B cell (primary cell): ENCODE results near the gene BICDL2. TPM values are rescaled to one million over a fixed set of nuclear protein-coding genes. Genes with fewer than 3 reads are reported as not detected.

Experiments
- ATAC-seq: fragments of 200-7000 bp; cut with Tn5 transposase; one replicate; pipeline ENCODE4 v1.10.0; 2021; ENCODE audit warnings: low read depth, mild to moderate bottlenecking, moderate number of reproducible peaks, moderate library complexity
- CTCF ChIA-PET: fragments of 350-600 bp; sonication (Branson Sonifier 250); formaldehyde crosslinking; loops from one replicate; lab custom pipeline; 2021; ENCODE audit warnings: antibody characterized with exemption, inconsistent platforms; lab: Charles Lee
- POLR2A ChIA-PET: fragments of 350-600 bp; sonication (Branson Sonifier 250); formaldehyde crosslinking; loops from one replicate; lab custom pipeline; 2021; ENCODE audit warnings: antibody characterized with exemption; lab: Charles Lee
- DNase-seq: peaks from one replicate; pipeline ENCODE4 v3.0.0; 2013
- H2AFZ ChIP-seq: 2 replicates; pipeline ENCODE4 v1.6.1; 2012; ENCODE audit warnings: mild to moderate bottlenecking, low read depth, low read length; ENCODE audit not compliant: insufficient read depth, poor library complexity, severe bottlenecking
- H3K27ac ChIP-seq, 2 donors: 1 replicate in 1 of 2; 2 replicates in 1 of 2; pipeline ENCODE4 v1.5.1; 2012 to 2013; ENCODE audit warnings: low read length in 2 of 2, mild to moderate bottlenecking in 2 of 2, moderate library complexity in 1 of 2
- H3K27me3 ChIP-seq, 4 experiments: fragments of 200-600 bp in 1 of 4; sonication (generic) in 1 of 4; replicated peaks in 1 of 4; 1 replicate in 2 of 4; 2 replicates in 2 of 4; pipeline versions ENCODE4 v1.6.1 to v1.7.0; 2013 to 2016; ENCODE audit warnings: low read length in 3 of 4, mild to moderate bottlenecking in 2 of 4, mixed read lengths in 1 of 4, moderate library complexity in 1 of 4; ENCODE audit not compliant: insufficient read depth in 4 of 4, control insufficient read depth in 3 of 4; ENCODE audit errors: control extremely low read depth in 1 of 4
- H3K36me3 ChIP-seq, 2 experiments: replicated peaks in 1 of 2; 1 replicate in 1 of 2; 2 replicates in 1 of 2; pipeline versions ENCODE4 v1.6.1 to v1.7.1; 2013; ENCODE audit warnings: low read length in 1 of 2; ENCODE audit not compliant: insufficient read depth in 2 of 2, control insufficient read depth in 1 of 2; ENCODE audit errors: control extremely low read depth in 1 of 2, extremely low read depth in 1 of 2
- H3K4me1 ChIP-seq, 2 donors: fragments of 200-600 bp in 1 of 2; sonication (generic) in 1 of 2; 1 replicate in 1 of 2; 2 replicates in 1 of 2; pipeline versions ENCODE4 v1.5.1 to v1.6.1; 2013 to 2017; ENCODE audit warnings: low read length in 2 of 2; ENCODE audit not compliant: control insufficient read depth in 2 of 2, insufficient read depth in 2 of 2
- H3K4me2 ChIP-seq: replicated peaks from 2 replicates; pipeline ENCODE3; 2012; ENCODE audit warnings: mild to moderate bottlenecking, low read depth, low read length; ENCODE audit not compliant: poor library complexity, severe bottlenecking
- H3K4me3 ChIP-seq, 5 experiments: fragments of 200-600 bp in 1 of 5; sonication (generic) in 1 of 5; 1 replicate in 3 of 5; 2 replicates in 2 of 5; pipeline versions ENCODE4 v1.5.1 to v1.7.0; 2011 to 2016; ENCODE audit warnings: low read length in 4 of 5, mild to moderate bottlenecking in 4 of 5, low read depth in 2 of 5, control low read depth in 1 of 5, moderate library complexity in 1 of 5; ENCODE audit not compliant: insufficient read depth in 1 of 5; ENCODE audit errors: control extremely low read depth in 1 of 5, extremely low read depth in 1 of 5
- H3K79me2 ChIP-seq: fragments of 200-600 bp; sonication (generic); one replicate; pipeline ENCODE4 v1.6.0; 2016; ENCODE audit warnings: low read length; ENCODE audit not compliant: control insufficient read depth, insufficient read depth
- H3K9ac ChIP-seq: fragments of 200-600 bp; sonication (generic); 2 replicates; pipeline ENCODE4 v1.6.1; 2017; ENCODE audit warnings: mild to moderate bottlenecking, low read length, moderate library complexity
- H3K9me3 ChIP-seq, 3 donors: one replicate each; pipeline versions ENCODE4 v1.6.1 to v1.7.1; 2013; ENCODE audit warnings: low read length in 2 of 3; ENCODE audit not compliant: control insufficient read depth in 2 of 3, insufficient read depth in 1 of 3; ENCODE audit errors: control extremely low read depth in 1 of 3
- H4K20me1 ChIP-seq: 2 replicates; pipeline ENCODE4 v1.6.0; 2012; ENCODE audit warnings: mild to moderate bottlenecking, low read length; ENCODE audit not compliant: insufficient read depth, control insufficient read depth, poor library complexity, severe bottlenecking
- H3K27ac Mint-ChIP-seq: one replicate; pipeline ENCODE4 v1.8.0; 2021; ENCODE audit warnings: mixed read lengths
- H3K27me3 Mint-ChIP-seq: one replicate; pipeline ENCODE4 v1.8.0; 2021; ENCODE audit warnings: mixed read lengths
- H3K4me1 Mint-ChIP-seq: one replicate; pipeline ENCODE4 v1.8.0; 2021; ENCODE audit warnings: mixed read lengths
- H3K4me3 Mint-ChIP-seq: one replicate; pipeline ENCODE4 v1.8.0; 2021; ENCODE audit warnings: mixed read lengths
- H3K9me3 Mint-ChIP-seq: one replicate; pipeline ENCODE4 v1.8.0; 2022; ENCODE audit warnings: mixed read lengths; ENCODE audit not compliant: insufficient read depth
- EZH2 ChIP-seq: IDR thresholded peaks from 2 replicates; pipeline ENCODE4 v1.6.1; 2012; ENCODE audit warnings: borderline replicate concordance, low read depth, mild to moderate bottlenecking, moderate library complexity, low read length; ENCODE audit not compliant: insufficient read depth, poor library complexity, severe bottlenecking
- WGBS: methylation state at CpG from one replicate; pipeline ENCODE4 v1.1.5; 2013; ENCODE audit warnings: missing lambda C conversion rate; ENCODE audit not compliant: insufficient coverage; 5-methylcytosine and 5-hydroxymethylcytosine counted together
- intact Hi-C: fragments of 100-400 bp; cut with micrococcal nuclease; formaldehyde crosslinking; loops from one replicate; pipeline ENCODE4 v1.10.0; 2022
- polyA plus RNA-seq: library from polyadenylated mRNA; depleted of rRNA; stranded (reverse); fragments of >200 nt; gene quantifications from 2 replicates; pipeline ENCODE4 v1.2.3, GENCODE V29; 2012
- total RNA-seq, 2 donors: library from RNA; stranded (reverse); fragments of 120-200 nt in 1 of 2; gene quantifications; 1 replicate in 1 of 2; 2 replicates in 1 of 2; pipeline versions ENCODE4 v1.2.3 to v1.2.4, GENCODE V29; 2013 to 2022
- TF ChIP-seq, protein P1 (sequence below): fragments of 200-600 bp; IDR thresholded peaks from one replicate; pipeline ENCODE4 v1.8.0; 2022; ENCODE audit warnings: antibody characterized with exemption, mild to moderate bottlenecking

BICDL2 gene
- total and polyA plus RNA-seq, 2 donors (not counting 1 experiment from before 2014, with no cell fraction given) = 0.20 TPM; not detected in 1

DNA sequence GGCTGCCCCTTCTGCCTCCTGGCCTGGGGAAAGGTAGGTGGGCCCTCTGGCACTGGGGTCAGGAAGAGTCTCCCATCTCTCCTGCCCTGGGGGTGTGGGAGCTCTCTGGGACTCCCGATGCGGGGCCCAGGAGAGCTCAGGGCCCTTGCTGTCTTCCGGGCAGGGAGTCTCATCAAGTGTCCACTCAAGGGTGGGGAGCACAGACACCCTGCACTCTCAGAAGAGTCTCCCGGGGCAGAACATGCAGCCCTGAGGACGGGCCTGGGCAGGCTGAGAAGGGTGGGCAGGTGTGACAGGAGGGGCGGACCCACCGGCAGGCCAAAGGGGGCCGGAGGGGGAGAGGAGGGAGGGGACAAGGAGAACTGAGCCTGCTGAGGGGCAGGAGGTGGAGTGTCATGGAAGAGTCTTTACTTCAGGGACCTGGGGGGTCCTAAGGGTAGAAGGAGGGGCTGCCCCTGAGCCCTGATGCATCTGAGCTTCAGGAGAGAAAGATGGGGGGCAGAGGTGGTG lies 48.1 kb downstream of the BICDL2 start:
- Mint-ChIP-seq H3K27ac (no peak overlapping the region), H3K27me3 (no peaks in the 10 kb centered on the region), H3K4me3 (no peak overlapping the region), H3K4me1 (peaks cover 2% of the 10 kb centered on the region), H3K9me3 (no peaks in the 10 kb centered on the region)
- no peaks in the 10 kb centered on the region for H3K36me3 ChIP-seq
- intact Hi-C loops = no loop called here
- no peak overlapping the region for H3K27ac ChIP-seq
- POLR2A ChIA-PET = interaction anchor here (0.7 kb wide), 1 partner anchor 210 kb away, joined by 3 read pairs; no protein-coding TSS in a partner anchor
- H3K9me3 ChIP-seq = no peaks in the 10 kb centered on the region
- no peaks in the 10 kb centered on the region for H4K20me1 ChIP-seq
- H2AFZ ChIP-seq = no peak overlapping the region
- 89% methylated on average over 7 of the region's 8 CpGs for WGBS
- CTCF ChIA-PET = no interaction called here
- no peak overlapping the region for H3K4me3 ChIP-seq
- no peak for DNase-seq
- peaks cover 0 to 4% (median 0%) of the 10 kb centered on the region in 4 experiments for H3K27me3 ChIP-seq
- no peak for ATAC-seq
- peaks cover 0 to 5% of the 10 kb centered on the region in 2 donors for H3K4me1 ChIP-seq
- no peak overlapping the region for H3K4me2 ChIP-seq
- H3K9ac ChIP-seq = no peak overlapping the region
- TF ChIP-seq, protein P1, sequence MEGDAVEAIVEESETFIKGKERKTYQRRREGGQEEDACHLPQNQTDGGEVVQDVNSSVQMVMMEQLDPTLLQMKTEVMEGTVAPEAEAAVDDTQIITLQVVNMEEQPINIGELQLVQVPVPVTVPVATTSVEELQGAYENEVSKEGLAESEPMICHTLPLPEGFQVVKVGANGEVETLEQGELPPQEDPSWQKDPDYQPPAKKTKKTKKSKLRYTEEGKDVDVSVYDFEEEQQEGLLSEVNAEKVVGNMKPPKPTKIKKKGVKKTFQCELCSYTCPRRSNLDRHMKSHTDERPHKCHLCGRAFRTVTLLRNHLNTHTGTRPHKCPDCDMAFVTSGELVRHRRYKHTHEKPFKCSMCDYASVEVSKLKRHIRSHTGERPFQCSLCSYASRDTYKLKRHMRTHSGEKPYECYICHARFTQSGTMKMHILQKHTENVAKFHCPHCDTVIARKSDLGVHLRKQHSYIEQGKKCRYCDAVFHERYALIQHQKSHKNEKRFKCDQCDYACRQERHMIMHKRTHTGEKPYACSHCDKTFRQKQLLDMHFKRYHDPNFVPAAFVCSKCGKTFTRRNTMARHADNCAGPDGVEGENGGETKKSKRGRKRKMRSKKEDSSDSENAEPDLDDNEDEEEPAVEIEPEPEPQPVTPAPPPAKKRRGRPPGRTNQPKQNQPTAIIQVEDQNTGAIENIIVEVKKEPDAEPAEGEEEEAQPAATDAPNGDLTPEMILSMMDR = no peak
- no peak for TF ChIP-seq EZH2
- no peaks in the 10 kb centered on the region for H3K79me2 ChIP-seq

DNA sequence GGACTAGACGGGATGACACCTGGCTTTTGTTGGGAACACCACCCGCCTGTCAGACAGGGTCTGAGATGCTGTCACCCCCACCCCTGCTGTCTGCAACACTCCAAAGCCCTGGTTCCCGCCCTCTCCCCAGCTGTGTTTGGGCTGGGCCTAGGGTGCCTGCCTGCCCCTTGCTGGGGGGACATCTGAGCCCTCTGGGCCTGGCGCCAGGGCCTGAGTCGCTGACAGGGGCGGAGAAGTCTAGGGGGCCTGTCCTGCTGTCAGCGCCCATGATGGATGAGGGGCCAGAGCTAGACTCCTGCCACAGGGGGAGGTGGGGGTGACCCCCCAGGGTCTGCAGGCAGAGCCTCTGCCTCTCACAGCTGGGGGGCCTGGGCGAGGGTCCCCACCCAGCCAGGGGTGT lies 48.9 kb downstream of the BICDL2 start:
- CTCF ChIA-PET = no interaction called here
- H3K4me2 ChIP-seq = no peak overlapping the region
- H3K27me3 ChIP-seq = peaks cover 0 to 4% (median 0%) of the 10 kb centered on the region in 4 experiments
- no peak overlapping the region for H3K27ac Mint-ChIP-seq
- H3K27ac ChIP-seq = no peak overlapping the region
- peaks cover 6% of the 10 kb centered on the region for H3K4me1 Mint-ChIP-seq
- no peaks in the 10 kb centered on the region for H3K36me3 ChIP-seq
- ATAC-seq (no peak), DNase-seq (no peak)
- H3K9me3 ChIP-seq = no peaks in the 10 kb centered on the region
- H3K9ac ChIP-seq = no peak overlapping the region
- peaks cover 4 to 13% of the 10 kb centered on the region in 2 donors for H3K4me1 ChIP-seq
- no peaks in the 10 kb centered on the region for H3K27me3 Mint-ChIP-seq
- H3K79me2 ChIP-seq = no peaks in the 10 kb centered on the region
- no peak overlapping the region for H3K4me3 Mint-ChIP-seq
- POLR2A ChIA-PET = no interaction called here
- H2AFZ ChIP-seq = no peak overlapping the region
- intact Hi-C loops = no loop called here
- H3K9me3 Mint-ChIP-seq = no peaks in the 10 kb centered on the region
- H3K4me3 ChIP-seq = no peak overlapping the region
- no peaks in the 10 kb centered on the region for H4K20me1 ChIP-seq
- TF ChIP-seq, protein P1 = no peak
- no peak for TF ChIP-seq EZH2
- WGBS = 81% methylated on average over 8 of the region's 8 CpGs
